A673 (cell line): ENCODE results near the gene DNAJB4. TPM values are rescaled to one million over a fixed set of nuclear protein-coding genes. Genes with fewer than 3 reads are reported as not detected.

Experiments used
- BruUV-seq: library from RNA; stranded (reverse); fragments of 400-500 nt; replicated peaks from 2 replicates; lab custom pipeline; 2021; lab: Mats Ljungman, UMichigan
- CTCF ChIA-PET: fragments of 300-600 bp; sonication (Branson Sonifier 250); formaldehyde crosslinking; loops from one replicate; lab custom pipeline; 2022; ENCODE audit warnings: antibody characterized with exemption; lab: Charles Lee
- POLR2A ChIA-PET: fragments of 300-600 bp; sonication (Branson Sonifier 250); formaldehyde crosslinking; loops from one replicate; lab custom pipeline; 2022; ENCODE audit warnings: antibody characterized with exemption; ENCODE audit not compliant: low non-redundant PET; lab: Charles Lee
- DNase-seq: peaks from one replicate; pipeline ENCODE4 v3.0.0-alpha.2; 2015; ENCODE audit warnings: low spot score
- H3K27ac ChIP-seq: fragments of 200-600 bp; sonication (generic); 2 replicates; pipeline ENCODE4 v1.5.1; 2016; ENCODE audit warnings: mixed run types, low read depth, mild to moderate bottlenecking, mixed read lengths, antibody characterized with exemption, low read length; ENCODE audit not compliant: poor library complexity, severe bottlenecking
- H3K27me3 ChIP-seq: fragments of 200-600 bp; sonication (generic); replicated peaks from 2 replicates; pipeline ENCODE4 v1.6.1; 2017; ENCODE audit warnings: mixed run types, low read depth, mild to moderate bottlenecking, mixed read lengths, antibody characterized with exemption, low read length; ENCODE audit not compliant: insufficient read depth, poor library complexity
- H3K36me3 ChIP-seq: fragments of 200-600 bp; sonication (generic); 2 replicates; pipeline ENCODE4 v1.6.1; 2016; ENCODE audit warnings: mixed run types, mild to moderate bottlenecking, mixed read lengths, antibody characterized with exemption, low read length; ENCODE audit not compliant: insufficient read depth, poor library complexity, severe bottlenecking
- H3K4me1 ChIP-seq: fragments of 200-600 bp; sonication (generic); 2 replicates; pipeline ENCODE4 v1.6.1; 2017; ENCODE audit warnings: mixed run types, mild to moderate bottlenecking, mixed read lengths, antibody characterized with exemption, low read length; ENCODE audit not compliant: insufficient read depth, poor library complexity, severe bottlenecking
- H3K4me3 ChIP-seq: fragments of 200-600 bp; sonication (generic); 2 replicates; pipeline ENCODE4 v1.5.1; 2016; ENCODE audit warnings: low read depth, mixed run types, mild to moderate bottlenecking, mixed read lengths, low read length; ENCODE audit not compliant: poor library complexity, severe bottlenecking
- H3K9me3 ChIP-seq: fragments of 200-600 bp; sonication (generic); 2 replicates; pipeline ENCODE4 v1.6.1; 2016; ENCODE audit warnings: mixed run types, low read depth, mild to moderate bottlenecking, mixed read lengths, antibody characterized with exemption, low read length; ENCODE audit not compliant: poor library complexity, severe bottlenecking
- EZH2 ChIP-seq: fragments of 200-600 bp; sonication (generic); IDR thresholded peaks from 2 replicates; pipeline ENCODE4 v1.6.1; 2017; ENCODE audit warnings: borderline replicate concordance, low read depth, mild to moderate bottlenecking, mixed read lengths, antibody characterized with exemption, low read length; ENCODE audit not compliant: poor library complexity, severe bottlenecking
- intact Hi-C: fragments of 100-400 bp; cut with micrococcal nuclease; formaldehyde crosslinking; loops from one replicate; pipeline ENCODE4 v1.10.0; 2022; ENCODE audit not compliant: unreplicated experiment
- total RNA-seq: library from RNA; stranded (reverse); gene quantifications from 2 replicates; pipeline ENCODE4 v1.2.3, GENCODE V29; 2021
- TF ChIP-seq, protein P1 (sequence below): fragments of 300-800, 200-600 bp; sonication (generic); conservative IDR thresholded peaks from 2 replicates; pipeline ENCODE4 v1.5.1; 2017; ENCODE audit warnings: low read depth, mild to moderate bottlenecking, antibody characterized with exemption, low read length, moderate library complexity, mixed read lengths

DNAJB4 gene
- total RNA-seq, 1 experiment from 2014 or later = 34.5 TPM

GRCh38 chr1:78054559-78054958, 49.8 kb downstream of the DNAJB4 start:
- H3K27me3 ChIP-seq = no peaks in the 10 kb centered on the region
- H3K4me1 ChIP-seq = no peaks in the 10 kb centered on the region
- no peaks in the 10 kb centered on the region for H3K36me3 ChIP-seq
- H3K4me3 ChIP-seq = no peak overlapping the region
- CTCF ChIA-PET = no interaction called here
- no peak for DNase-seq
- H3K9me3 ChIP-seq = no peaks in the 10 kb centered on the region
- intact Hi-C loops = no loop called here
- no peak for TF ChIP-seq EZH2
- TF ChIP-seq, protein P1, sequence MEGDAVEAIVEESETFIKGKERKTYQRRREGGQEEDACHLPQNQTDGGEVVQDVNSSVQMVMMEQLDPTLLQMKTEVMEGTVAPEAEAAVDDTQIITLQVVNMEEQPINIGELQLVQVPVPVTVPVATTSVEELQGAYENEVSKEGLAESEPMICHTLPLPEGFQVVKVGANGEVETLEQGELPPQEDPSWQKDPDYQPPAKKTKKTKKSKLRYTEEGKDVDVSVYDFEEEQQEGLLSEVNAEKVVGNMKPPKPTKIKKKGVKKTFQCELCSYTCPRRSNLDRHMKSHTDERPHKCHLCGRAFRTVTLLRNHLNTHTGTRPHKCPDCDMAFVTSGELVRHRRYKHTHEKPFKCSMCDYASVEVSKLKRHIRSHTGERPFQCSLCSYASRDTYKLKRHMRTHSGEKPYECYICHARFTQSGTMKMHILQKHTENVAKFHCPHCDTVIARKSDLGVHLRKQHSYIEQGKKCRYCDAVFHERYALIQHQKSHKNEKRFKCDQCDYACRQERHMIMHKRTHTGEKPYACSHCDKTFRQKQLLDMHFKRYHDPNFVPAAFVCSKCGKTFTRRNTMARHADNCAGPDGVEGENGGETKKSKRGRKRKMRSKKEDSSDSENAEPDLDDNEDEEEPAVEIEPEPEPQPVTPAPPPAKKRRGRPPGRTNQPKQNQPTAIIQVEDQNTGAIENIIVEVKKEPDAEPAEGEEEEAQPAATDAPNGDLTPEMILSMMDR = no peak
- POLR2A ChIA-PET = no interaction called here
- no peak overlapping the region for H3K27ac ChIP-seq
- no TSS peak for BruUV-seq

DNA sequence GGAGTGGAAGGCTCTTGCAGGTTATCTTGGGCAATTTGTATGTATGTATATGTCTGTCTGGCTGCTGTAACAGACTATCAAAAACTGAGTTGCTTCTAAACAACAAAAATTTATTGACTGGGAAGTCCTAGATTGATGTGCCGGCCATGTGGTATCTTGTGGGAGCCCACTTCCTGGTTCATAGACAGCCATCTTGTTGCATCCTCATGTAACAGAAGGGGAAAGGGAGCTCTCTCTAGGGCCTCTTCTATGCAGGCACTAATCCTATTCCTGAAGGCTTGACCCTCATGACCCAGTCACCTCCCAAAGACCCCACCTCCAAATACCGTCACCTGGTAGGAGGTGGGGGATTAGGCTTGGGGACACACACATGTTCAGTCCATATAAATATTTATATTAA, 50.2 kb downstream of the DNAJB4 start:
- no peaks in the 10 kb centered on the region for H3K36me3 ChIP-seq
- no peak overlapping the region for H3K4me3 ChIP-seq
- TF ChIP-seq EZH2 = no peak
- TF ChIP-seq, protein P1 = no peak
- ChIA-PET POLR2A (no interaction called here), CTCF (no interaction called here)
- no TSS peak for BruUV-seq
- DNase-seq = no peak
- no peaks in the 10 kb centered on the region for H3K27me3 ChIP-seq
- no peaks in the 10 kb centered on the region for H3K4me1 ChIP-seq
- H3K27ac ChIP-seq = no peak overlapping the region
- intact Hi-C loops = no loop called here
- H3K9me3 ChIP-seq = no peaks in the 10 kb centered on the region

DNA sequence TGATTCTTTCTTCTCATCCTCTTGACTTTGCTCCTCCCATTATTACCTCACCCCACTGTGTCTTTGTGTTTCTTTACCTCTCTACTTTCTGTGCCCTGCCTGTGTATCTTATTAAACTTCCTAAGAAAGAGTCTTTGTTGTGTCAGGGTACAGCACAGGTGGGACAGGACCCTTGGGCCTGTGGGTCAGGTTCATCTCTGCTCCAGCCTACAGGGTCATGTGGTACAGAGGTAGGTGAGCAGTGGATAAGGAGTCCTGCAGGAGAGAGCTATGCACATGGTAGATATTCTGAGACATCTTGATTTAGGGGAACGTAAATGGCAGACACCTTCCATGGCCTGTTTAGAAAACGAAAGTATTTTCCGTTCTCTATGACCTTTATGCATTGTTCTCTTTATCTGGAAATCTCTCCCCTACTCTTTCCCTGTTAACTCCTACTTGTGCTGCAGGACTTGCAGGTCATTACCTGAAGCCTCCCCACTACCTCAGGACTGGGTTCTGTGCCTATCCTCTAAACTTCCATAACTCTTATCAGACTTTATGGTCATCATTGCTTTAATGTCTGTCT, 50.9 kb downstream of the DNAJB4 start:
- intact Hi-C loops = no loop called here
- ChIA-PET CTCF (no interaction called here), POLR2A (no interaction called here)
- no TSS peak for BruUV-seq
- Histone ChIP-seq H3K36me3 (no peaks in the 10 kb centered on the region), H3K9me3 (no peaks in the 10 kb centered on the region), H3K4me3 (no peak overlapping the region), H3K27ac (no peak overlapping the region), H3K4me1 (no peaks in the 10 kb centered on the region), H3K27me3 (no peaks in the 10 kb centered on the region)
- no peak for DNase-seq
- TF ChIP-seq EZH2 = no peak
- TF ChIP-seq, protein P1 = no peak
